CD4-positive, alpha-beta memory T cell (primary cell): ENCODE data around the gene MYO3A. TPM values are rescaled to one million over a fixed set of nuclear protein-coding genes. Genes with fewer than 3 reads are reported as not detected.

ENCODE experiments used
- CTCF ChIA-PET: fragments of 350-600 bp; sonication (Branson Sonifier 250); formaldehyde crosslinking; loops from one replicate; lab custom pipeline; 2021; ENCODE audit warnings: inconsistent platforms; ENCODE audit not compliant: partially characterized antibody; lab: Charles Lee
- POLR2A ChIA-PET: fragments of 350-600 bp; sonication (Branson Sonifier 250); formaldehyde crosslinking; loops from one replicate; lab custom pipeline; 2021; ENCODE audit not compliant: partially characterized antibody; lab: Charles Lee
- DNase-seq, 5 donors: peaks; one replicate each; pipeline versions ENCODE4 v3.0.0 to v3.0.0-alpha.2; 2020 to 2022; ENCODE audit warnings: mixed read lengths in 1 of 5
- H3K27ac ChIP-seq: one replicate; pipeline ENCODE4 v1.7.0; 2013; ENCODE audit warnings: low read depth, low read length
- H3K27me3 ChIP-seq: 2 replicates; pipeline ENCODE4 v1.7.0; 2013; ENCODE audit warnings: mild to moderate bottlenecking, low read length, moderate library complexity; ENCODE audit not compliant: insufficient read depth
- H3K36me3 ChIP-seq: 2 replicates; pipeline ENCODE4 v1.7.0; 2013; ENCODE audit warnings: mild to moderate bottlenecking, low read length, moderate library complexity; ENCODE audit not compliant: insufficient read depth
- H3K4me1 ChIP-seq: 2 replicates; pipeline ENCODE4 v1.7.0; 2013; ENCODE audit warnings: mild to moderate bottlenecking, low read length, moderate library complexity; ENCODE audit not compliant: insufficient read depth
- H3K4me3 ChIP-seq, 2 donors: one replicate each; pipeline ENCODE4 v1.7.0; 2013; ENCODE audit warnings: low read length in 2 of 2, mild to moderate bottlenecking in 1 of 2
- H3K9me3 ChIP-seq, 2 donors: one replicate each; pipeline ENCODE4 v1.7.0; 2013; ENCODE audit warnings: low read length in 2 of 2, control low read depth in 1 of 2; ENCODE audit not compliant: control insufficient read depth in 1 of 2
- H3K27ac Mint-ChIP-seq, 7 donors: one replicate each; pipeline ENCODE4 v1.8.0; 2020 to 2021; ENCODE audit warnings: mixed read lengths in 7 of 7, mild to moderate bottlenecking in 6 of 7, inconsistent platforms in 3 of 7, moderate library complexity in 3 of 7
- H3K27me3 Mint-ChIP-seq, 2 donors: one replicate each; pipeline ENCODE4 v1.8.0; 2020 to 2021; ENCODE audit warnings: mixed read lengths in 2 of 2
- H3K36me3 Mint-ChIP-seq, 2 donors: one replicate each; pipeline ENCODE4 v1.8.0; 2020 to 2021; ENCODE audit warnings: mixed read lengths in 2 of 2, inconsistent platforms in 1 of 2, mild to moderate bottlenecking in 1 of 2
- H3K4me1 Mint-ChIP-seq, 4 donors: one replicate each; pipeline ENCODE4 v1.8.0; 2020 to 2021; ENCODE audit warnings: mixed read lengths in 4 of 4, mild to moderate bottlenecking in 1 of 4
- H3K4me3 Mint-ChIP-seq, 8 donors: one replicate each; pipeline ENCODE4 v1.8.0; 2020 to 2021; ENCODE audit warnings: mixed read lengths in 8 of 8, mild to moderate bottlenecking in 7 of 8, moderate library complexity in 6 of 8, inconsistent platforms in 3 of 8
- H3K9me3 Mint-ChIP-seq, 8 donors: one replicate each; pipeline ENCODE4 v1.8.0; 2020 to 2021; ENCODE audit warnings: mixed read lengths in 8 of 8, mild to moderate bottlenecking in 5 of 8, inconsistent platforms in 3 of 8, moderate library complexity in 1 of 8
- intact Hi-C: fragments of 100-400 bp; cut with micrococcal nuclease; formaldehyde crosslinking; loops from one replicate; pipeline ENCODE4 v1.15.1; 2023
- polyA plus RNA-seq, 2 donors: library from polyadenylated mRNA; unstranded; fragments of 300-500 nt; fragmentation: Illumina TruSeq; gene quantifications; one replicate each; pipeline ENCODE4 v1.2.3, GENCODE V29; 2021
- total RNA-seq, 2 experiments: library from RNA; stranded (reverse); gene quantifications; one replicate each; pipeline ENCODE4 v1.2.3, GENCODE V29; 2021

MYO3A gene
- total and polyA plus RNA-seq, 4 experiments from 2014 or later: not detected

- POLR2A ChIA-PET: no interaction called here
- Mint-ChIP-seq H3K36me3 (no peaks in the 10 kb centered on the region), H3K4me3 (peak within 1 kb of the TSS; percentile 48 to 82 (median 70)), H3K27ac (peak within 1 kb of the TSS in 1 of 7 donors; percentile 47), H3K9me3 (no peaks in the 10 kb centered on the region), H3K27me3 (peaks cover 70 to 73% of the 10 kb centered on the region in 2 donors), H3K4me1 (peaks cover 5 to 48% (median 32%) of the 10 kb centered on the region in 4 donors)
- H3K27me3 ChIP-seq: peaks cover 50% of the 10 kb centered on the region
- no peak within 1 kb of the TSS for H3K27ac ChIP-seq
- no peaks in the 10 kb centered on the region for H3K9me3 ChIP-seq
- no peak within 1 kb of the TSS for H3K4me3 ChIP-seq
- intact Hi-C loops: no loop called here
- H3K4me1 ChIP-seq: peaks cover 24% of the 10 kb centered on the region
- H3K36me3 ChIP-seq: no peaks in the 10 kb centered on the region
- CTCF ChIA-PET: no interaction called here
- no peak for DNase-seq
Measured at GRCh38 chr10:26216585-26217395, 282.8 kb downstream of the MYO3A start, which contains the start of gene GAD2. Gene GAD2 (plus strand): TSS chr10:26216774. CDS start chr10:26216810, 36 bp downstream.

- Histone ChIP-seq H3K27me3 (peaks cover 47% of the 10 kb centered on the region), H3K36me3 (no peaks in the 10 kb centered on the region), H3K4me3 (no peak overlapping the region), H3K9me3 (no peaks in the 10 kb centered on the region), H3K27ac (no peak overlapping the region), H3K4me1 (peaks cover 24% of the 10 kb centered on the region)
- Mint-ChIP-seq H3K4me1 (peaks cover 5 to 42% (median 32%) of the 10 kb centered on the region in 4 donors), H3K27ac (no peak overlapping the region), H3K4me3 (peak overlapping the region in 6 of 8 donors; percentile 10 to 77 (median 58)), H3K9me3 (no peaks in the 10 kb centered on the region), H3K36me3 (no peaks in the 10 kb centered on the region), H3K27me3 (peaks cover 72 to 74% of the 10 kb centered on the region in 2 donors)
- CTCF ChIA-PET: no interaction called here
- intact Hi-C loops: no loop called here
- no peak for DNase-seq
- POLR2A ChIA-PET: no interaction called here
Measured at GRCh38 chr10:26217396-26218086, 283.5 kb downstream of the MYO3A start.

- Mint-ChIP-seq H3K27ac (no peak overlapping the region), H3K9me3 (peaks cover 0 to 2% (median 0%) of the 10 kb centered on the region in 8 donors), H3K27me3 (peaks cover 65 to 78% of the 10 kb centered on the region in 2 donors), H3K36me3 (no peaks in the 10 kb centered on the region), H3K4me1 (peaks cover 5 to 33% (median 26%) of the 10 kb centered on the region in 4 donors), H3K4me3 (no peak overlapping the region)
- intact Hi-C loops: no loop called here
- no peak overlapping the region for H3K4me3 ChIP-seq
- ChIA-PET CTCF (no interaction called here), POLR2A (no interaction called here)
- H3K27ac ChIP-seq: no peak overlapping the region
- no peaks in the 10 kb centered on the region for H3K36me3 ChIP-seq
- H3K4me1 ChIP-seq: peaks cover 20% of the 10 kb centered on the region
- DNase-seq: no peak
- H3K27me3 ChIP-seq: peaks cover 28% of the 10 kb centered on the region
- no peaks in the 10 kb centered on the region for H3K9me3 ChIP-seq
Measured at GRCh38 chr10:26219676-26220075, 285.6 kb downstream of the MYO3A start.

GRCh38 chr10:26220901-26221300 is 286.9 kb downstream of the MYO3A start:
- Histone ChIP-seq H3K4me1 (peaks cover 16% of the 10 kb centered on the region), H3K36me3 (no peaks in the 10 kb centered on the region), H3K9me3 (no peaks in the 10 kb centered on the region), H3K27me3 (peaks cover 25% of the 10 kb centered on the region), H3K27ac (no peak overlapping the region), H3K4me3 (no peak overlapping the region)
- Mint-ChIP-seq H3K27ac (no peak overlapping the region), H3K4me1 (peaks cover 3 to 21% (median 18%) of the 10 kb centered on the region in 4 donors), H3K27me3 (peaks cover 63 to 76% of the 10 kb centered on the region in 2 donors), H3K36me3 (no peaks in the 10 kb centered on the region), H3K9me3 (peaks cover 0 to 2% (median 0%) of the 10 kb centered on the region in 8 donors), H3K4me3 (no peak overlapping the region)
- CTCF ChIA-PET: no interaction called here
- DNase-seq: no peak
- intact Hi-C loops: no loop called here
- POLR2A ChIA-PET: no interaction called here

- Mint-ChIP-seq H3K4me1 (peaks cover 3 to 16% (median 15%) of the 10 kb centered on the region in 4 donors), H3K27me3 (peaks cover 64 to 71% of the 10 kb centered on the region in 2 donors), H3K36me3 (no peaks in the 10 kb centered on the region), H3K9me3 (peaks cover 0 to 2% (median 0%) of the 10 kb centered on the region in 8 donors), H3K4me3 (no peak overlapping the region), H3K27ac (no peak overlapping the region)
- DNase-seq: no peak
- H3K27ac ChIP-seq: no peak overlapping the region
- H3K27me3 ChIP-seq: peaks cover 25% of the 10 kb centered on the region
- peaks cover 16% of the 10 kb centered on the region for H3K4me1 ChIP-seq
- no peak overlapping the region for H3K4me3 ChIP-seq
- H3K9me3 ChIP-seq: no peaks in the 10 kb centered on the region
- H3K36me3 ChIP-seq: no peaks in the 10 kb centered on the region
- intact Hi-C loops: no loop called here
- ChIA-PET CTCF (no interaction called here), POLR2A (no interaction called here)
Measured at GRCh38 chr10:26221541-26221940, 287.5 kb downstream of the MYO3A start.

- H3K4me3 Mint-ChIP-seq: no peak overlapping the region
- no peak for DNase-seq
- peaks cover 62 to 64% of the 10 kb centered on the region in 2 donors for H3K27me3 Mint-ChIP-seq
- intact Hi-C loops: no loop called here
- Histone ChIP-seq H3K9me3 (no peaks in the 10 kb centered on the region), H3K4me1 (peaks cover 7% of the 10 kb centered on the region), H3K27me3 (peaks cover 20% of the 10 kb centered on the region), H3K4me3 (no peak overlapping the region), H3K27ac (no peak overlapping the region), H3K36me3 (no peaks in the 10 kb centered on the region)
- ChIA-PET POLR2A (no interaction called here), CTCF (no interaction called here)
- H3K27ac Mint-ChIP-seq: no peak overlapping the region
- peaks cover 0 to 2% (median 0%) of the 10 kb centered on the region in 8 donors for H3K9me3 Mint-ChIP-seq
- no peaks in the 10 kb centered on the region for H3K36me3 Mint-ChIP-seq
- peaks cover 3 to 9% (median 8%) of the 10 kb centered on the region in 4 donors for H3K4me1 Mint-ChIP-seq
Measured at GRCh38 chr10:26222563-26222962, 288.5 kb downstream of the MYO3A start.

GRCh38 chr10:26225322-26225721 is 291.3 kb downstream of the MYO3A start:
- H3K27ac ChIP-seq: no peak overlapping the region
- no peaks in the 10 kb centered on the region for H3K4me1 ChIP-seq
- peaks cover 0 to 2% (median 0%) of the 10 kb centered on the region in 8 donors for H3K9me3 Mint-ChIP-seq
- CTCF ChIA-PET: no interaction called here
- no peak overlapping the region for H3K27ac Mint-ChIP-seq
- H3K36me3 Mint-ChIP-seq: no peaks in the 10 kb centered on the region
- POLR2A ChIA-PET: no interaction called here
- DNase-seq: no peak
- H3K9me3 ChIP-seq: no peaks in the 10 kb centered on the region
- peaks cover 9% of the 10 kb centered on the region for H3K27me3 ChIP-seq
- H3K27me3 Mint-ChIP-seq: peaks cover 47 to 49% of the 10 kb centered on the region in 2 donors
- no peaks in the 10 kb centered on the region for H3K36me3 ChIP-seq
- no peaks in the 10 kb centered on the region for H3K4me1 Mint-ChIP-seq
- H3K4me3 Mint-ChIP-seq: no peak overlapping the region
- no peak overlapping the region for H3K4me3 ChIP-seq
- intact Hi-C loops: no loop called here
